GM19099 (cell line): ENCODE results near the gene USF2.

ENCODE experiments used
- POLR2A ChIP-seq: IDR thresholded peaks from 3 replicates; pipeline ENCODE4 v1.6.1; 2011; ENCODE audit warnings: low read depth; ENCODE audit not compliant: insufficient read length; ENCODE audit errors: extremely low read depth

Gene USF2

GRCh38 chr19:35311901-35312665 is 43.3 kb downstream of the USF2 start:
- TF ChIP-seq POLR2A: no peak

- no peak for TF ChIP-seq POLR2A
Measured at GRCh38 chr19:35313587-35313986, 44.8 kb downstream of the USF2 start.

- no peak for TF ChIP-seq POLR2A
Measured at GRCh38 chr19:35314031-35314430, 45.3 kb downstream of the USF2 start.

- TF ChIP-seq POLR2A: no peak
Measured at GRCh38 chr19:35314858-35315470, 46.2 kb downstream of the USF2 start.

GRCh38 chr19:35315883-35316282 is 47.1 kb downstream of the USF2 start:
- no peak for TF ChIP-seq POLR2A

- no peak for TF ChIP-seq POLR2A
Measured at GRCh38 chr19:35316560-35316959, 47.8 kb downstream of the USF2 start.

- TF ChIP-seq POLR2A: no peak
Measured at GRCh38 chr19:35317464-35318043, 48.8 kb downstream of the USF2 start.

GRCh38 chr19:35318679-35319448 is 50.1 kb downstream of the USF2 start:
- TF ChIP-seq POLR2A: no peak

- TF ChIP-seq POLR2A: no peak
Measured at GRCh38 chr19:35320065-35320713, 51.4 kb downstream of the USF2 start.

- no peak for TF ChIP-seq POLR2A
Measured at GRCh38 chr19:35321291-35321690, 52.5 kb downstream of the USF2 start.

- TF ChIP-seq POLR2A: no peak
Measured at GRCh38 chr19:35322014-35322413, 53.3 kb downstream of the USF2 start.

GRCh38 chr19:35327642-35328041 is 58.9 kb downstream of the USF2 start:
- TF ChIP-seq POLR2A: no peak

- TF ChIP-seq POLR2A: peak; percentile 93
Measured at GRCh38 chr19:35328851-35329285, 60.1 kb downstream of the USF2 start, which contains the start of gene CD22. CD22 (plus strand) TSS chr19:35329187; CDS start chr19:35332041, 2,854 bp downstream.

- no peak for TF ChIP-seq POLR2A
Measured at GRCh38 chr19:35329323-35329722, 60.6 kb downstream of the USF2 start.
